PC-3 (cell line): ENCODE results near the gene OSBPL8.

Source experiments
- CTCF ChIP-seq: fragments of 300-600 bp; sonication (generic); conservative IDR thresholded peaks from 2 replicates; pipeline ENCODE4 v1.5.1; 2017; ENCODE audit warnings: antibody characterized with exemption, low read depth, mild to moderate bottlenecking, low read length
- EZH2 ChIP-seq: fragments of 300-600 bp; sonication (generic); IDR thresholded peaks from one replicate; pipeline ENCODE4 v1.6.1; 2017; ENCODE audit warnings: antibody characterized with exemption, mild to moderate bottlenecking, low read length; ENCODE audit not compliant: unreplicated experiment

- TF ChIP-seq CTCF (no peak), EZH2 (no peak)
These were observed 10.4 kb downstream of the OSBPL8 start for GRCh38 chr12:76549131-76549530.
